Retinal pigment epithelial cell (primary cell): ENCODE data around the gene NFE2L1.

ENCODE experiments used
- DNase-seq: peaks from one replicate; pipeline ENCODE4 v3.0.0-alpha.2; 2010; ENCODE audit warnings: low read depth
- H3K4me3 ChIP-seq: 2 replicates; pipeline ENCODE4 v1.5.1; 2011; ENCODE audit warnings: mild to moderate bottlenecking, low read length, control low read depth, moderate library complexity
- TF ChIP-seq, protein P1 (sequence below): conservative IDR thresholded peaks from 2 replicates; pipeline ENCODE4 v1.5.1; 2011; ENCODE audit warnings: low read depth, low read length, control low read depth, inconsistent platforms

The NFE2L1 gene

DNA sequence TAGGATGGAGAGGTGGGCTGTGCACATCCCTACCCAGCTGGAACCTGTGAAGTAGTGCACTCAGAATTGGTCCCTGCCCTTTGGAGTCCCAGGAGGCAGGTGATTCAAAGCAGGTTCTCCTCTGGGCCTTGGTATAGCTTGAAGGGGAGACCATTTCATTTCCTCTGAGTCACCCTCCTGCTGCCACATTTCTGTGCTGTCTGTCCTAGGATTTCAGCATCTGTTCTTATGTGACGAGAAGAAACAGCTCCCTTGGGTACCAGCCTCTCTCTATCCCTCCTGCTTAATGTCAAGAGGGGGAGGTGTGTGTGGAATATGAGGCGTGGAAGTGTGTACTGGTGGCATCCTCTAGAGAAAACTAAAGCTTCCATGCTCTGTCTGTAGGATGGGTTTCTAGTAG is 5.0 kb upstream of the NFE2L1 start:
- no peak overlapping the region for H3K4me3 ChIP-seq
- TF ChIP-seq, protein P1, sequence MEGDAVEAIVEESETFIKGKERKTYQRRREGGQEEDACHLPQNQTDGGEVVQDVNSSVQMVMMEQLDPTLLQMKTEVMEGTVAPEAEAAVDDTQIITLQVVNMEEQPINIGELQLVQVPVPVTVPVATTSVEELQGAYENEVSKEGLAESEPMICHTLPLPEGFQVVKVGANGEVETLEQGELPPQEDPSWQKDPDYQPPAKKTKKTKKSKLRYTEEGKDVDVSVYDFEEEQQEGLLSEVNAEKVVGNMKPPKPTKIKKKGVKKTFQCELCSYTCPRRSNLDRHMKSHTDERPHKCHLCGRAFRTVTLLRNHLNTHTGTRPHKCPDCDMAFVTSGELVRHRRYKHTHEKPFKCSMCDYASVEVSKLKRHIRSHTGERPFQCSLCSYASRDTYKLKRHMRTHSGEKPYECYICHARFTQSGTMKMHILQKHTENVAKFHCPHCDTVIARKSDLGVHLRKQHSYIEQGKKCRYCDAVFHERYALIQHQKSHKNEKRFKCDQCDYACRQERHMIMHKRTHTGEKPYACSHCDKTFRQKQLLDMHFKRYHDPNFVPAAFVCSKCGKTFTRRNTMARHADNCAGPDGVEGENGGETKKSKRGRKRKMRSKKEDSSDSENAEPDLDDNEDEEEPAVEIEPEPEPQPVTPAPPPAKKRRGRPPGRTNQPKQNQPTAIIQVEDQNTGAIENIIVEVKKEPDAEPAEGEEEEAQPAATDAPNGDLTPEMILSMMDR = no peak
- DNase-seq = no peak

DNA sequence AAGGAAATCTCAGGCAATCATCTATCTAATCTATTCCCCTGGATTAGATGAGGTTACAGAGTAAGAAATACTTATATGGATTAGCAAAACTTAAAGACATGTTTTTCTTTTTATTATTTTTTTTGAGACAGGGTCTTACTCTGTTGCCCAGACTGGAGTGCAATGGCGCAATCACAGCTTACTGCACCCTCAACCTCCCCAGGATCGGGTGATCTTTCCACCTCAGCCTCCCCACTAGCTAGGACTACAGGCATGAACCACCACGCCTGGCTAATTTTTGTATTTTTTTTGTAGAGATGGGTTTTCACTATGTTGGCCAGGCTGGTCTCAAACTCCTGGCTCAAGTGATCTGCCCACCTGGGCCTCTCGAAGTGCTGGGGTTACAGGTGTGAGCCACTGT is 3.3 kb upstream of the NFE2L1 start:
- no peak overlapping the region for H3K4me3 ChIP-seq
- TF ChIP-seq, protein P1 = no peak
- DNase-seq = no peak

DNA sequence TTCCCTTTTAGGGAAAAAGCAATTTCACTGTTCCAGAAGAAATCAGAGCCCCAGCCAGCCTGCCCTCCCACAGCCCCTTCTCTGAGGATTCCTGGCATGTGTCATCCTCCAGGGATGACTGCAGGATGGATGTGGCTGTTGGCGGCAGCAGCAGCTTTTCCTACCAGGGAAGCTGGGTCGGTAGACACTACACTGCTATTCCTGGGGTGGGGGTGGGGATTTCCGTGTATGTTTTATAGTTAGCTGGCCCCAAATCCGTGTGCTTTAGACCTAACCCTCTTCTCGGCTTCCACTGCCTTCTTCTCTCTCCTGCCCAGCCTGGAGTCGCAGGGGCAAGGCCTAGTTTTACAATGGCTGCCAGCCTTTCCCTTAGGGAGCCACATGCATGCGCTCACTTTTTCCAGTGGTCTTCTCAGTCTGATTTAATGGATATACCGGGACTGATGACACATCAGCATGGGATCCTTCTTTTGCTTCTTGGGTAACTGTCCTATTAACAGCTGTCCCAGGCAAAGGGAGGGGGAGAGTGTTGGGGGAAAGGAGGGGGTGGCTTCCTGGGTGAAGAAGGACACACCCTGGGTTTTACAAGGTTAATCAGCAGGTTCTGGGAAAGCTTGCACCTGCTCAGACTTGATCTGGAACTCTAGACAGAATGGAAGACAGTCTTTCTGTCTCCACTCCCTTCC is 2.7 kb upstream of the NFE2L1 start:
- no peak for DNase-seq
- TF ChIP-seq, protein P1 = no peak
- no peak overlapping the region for H3K4me3 ChIP-seq

DNA sequence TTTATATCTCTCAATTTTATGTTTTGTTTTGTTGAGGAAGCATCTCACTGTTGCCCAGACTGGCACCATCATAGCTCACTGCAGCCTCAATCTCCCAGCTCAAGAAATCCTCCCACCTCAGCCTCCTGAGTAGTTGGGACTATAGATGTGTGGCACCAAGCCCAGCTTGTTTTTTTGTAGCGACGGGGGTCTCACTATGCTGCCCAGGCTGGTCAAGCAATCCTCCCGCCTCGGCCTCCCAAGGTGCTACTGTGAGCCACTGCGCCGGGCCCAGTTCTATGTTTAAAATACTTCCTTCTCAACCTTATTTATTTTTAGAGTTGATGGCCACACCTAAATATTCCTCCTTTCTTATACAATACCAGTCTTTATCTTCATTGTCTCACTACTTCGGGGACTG is 1.9 kb upstream of the NFE2L1 start:
- TF ChIP-seq, protein P1 = no peak
- no peak for DNase-seq
- no peak overlapping the region for H3K4me3 ChIP-seq

DNA sequence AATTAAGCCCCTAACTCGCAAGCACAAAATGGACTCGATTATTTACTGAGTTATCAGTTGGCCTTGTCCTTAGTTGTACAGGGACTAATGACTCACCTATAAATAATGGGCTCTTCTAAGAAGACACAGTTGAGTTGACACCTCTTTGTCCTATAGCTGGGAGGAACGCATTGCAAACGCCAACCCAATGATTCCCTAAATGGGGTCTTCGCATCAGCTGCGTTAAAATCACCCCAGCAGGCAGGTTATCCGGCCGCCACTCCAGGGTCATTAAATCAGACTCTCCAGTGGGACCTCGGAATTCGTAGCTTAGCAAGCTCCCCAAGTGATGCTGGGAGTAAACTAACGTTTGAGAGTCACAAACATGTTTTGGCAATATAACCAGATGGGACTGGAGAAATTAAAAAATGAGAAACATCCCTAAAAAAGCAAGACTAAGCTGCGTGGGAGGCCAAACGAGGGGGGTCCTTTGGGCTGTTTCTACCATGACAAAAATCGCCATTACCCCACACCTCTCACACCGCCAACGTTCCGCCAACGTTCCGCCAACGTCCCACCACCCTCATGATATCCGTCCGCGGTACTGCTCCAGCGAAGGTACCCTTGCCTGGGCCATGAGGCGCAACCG is 932 bp upstream of the NFE2L1 start:
- TF ChIP-seq, protein P1 = no peak
- peak overlapping the region; percentile 67 for H3K4me3 ChIP-seq
- no peak for DNase-seq

DNA sequence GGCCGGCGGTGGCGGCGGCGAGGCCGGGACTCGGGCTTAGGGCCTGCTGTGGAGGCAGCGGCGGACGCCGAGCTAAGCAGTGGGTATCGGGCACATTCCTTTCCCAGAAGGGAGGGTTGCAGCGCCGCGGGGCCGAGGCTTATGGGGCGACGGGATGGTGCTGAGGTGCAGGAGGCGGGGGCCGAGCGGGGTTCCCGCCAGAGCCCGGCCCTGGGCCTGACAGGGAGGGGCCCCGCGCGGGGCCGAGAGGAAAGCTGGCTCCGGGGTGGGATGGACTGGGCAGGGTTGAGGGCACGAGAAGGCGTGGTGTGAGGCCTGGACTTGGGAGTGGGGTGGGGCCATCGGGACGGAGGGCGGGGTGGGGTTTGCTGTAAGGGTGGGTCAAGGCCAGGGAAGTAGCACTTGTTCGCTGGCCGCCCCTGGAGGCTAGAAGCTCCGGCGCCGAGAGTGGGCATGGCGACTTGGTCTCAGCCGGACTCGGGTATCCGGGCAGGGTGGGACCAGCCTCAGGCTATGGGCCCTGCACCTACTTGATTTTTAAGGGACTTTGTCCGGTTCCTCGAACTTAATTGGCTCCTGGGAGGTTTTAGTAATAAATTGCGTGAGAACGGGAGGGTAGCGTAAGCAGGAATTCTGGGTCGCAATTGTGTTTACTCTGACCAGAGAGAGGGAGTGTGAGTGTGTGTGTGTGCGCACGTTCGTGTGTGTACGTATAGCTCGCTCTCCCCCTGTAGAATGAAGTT is 396 bp downstream of the NFE2L1 start:
- TF ChIP-seq, protein P1 = no peak
- H3K4me3 ChIP-seq = peak overlapping the region; percentile 92
- peak; percentile 84 for DNase-seq
